Adrenal gland (tissue), 5 donors: Measurements from ENCODE around the gene IKBKG.

Experiments
- POLR2A ChIP-seq, 2 donors: fragments of 450-650 bp; IDR thresholded peaks; one replicate each; pipeline ENCODE4 v1.6.1; 2017; ENCODE audit warnings: antibody characterized with exemption in 2 of 2, mild to moderate bottlenecking in 2 of 2, moderate library complexity in 1 of 2
- TF ChIP-seq, protein P1 (sequence below), 6 experiments: fragments of 450-650 bp in 4 of 6; fragments of 200-600 bp in 2 of 6; sonication (generic) in 1 of 6; IDR thresholded peaks; 1 replicate in 5 of 6; 2 replicates in 1 of 6; pipeline versions ENCODE4 v1.5.1 to v1.8.0; 2016 to 2021; ENCODE audit warnings: antibody characterized with exemption in 6 of 6, mild to moderate bottlenecking in 2 of 6, moderate library complexity in 1 of 6
- donor health status: DM: no; HTN: no; CAD: no.

DNA sequence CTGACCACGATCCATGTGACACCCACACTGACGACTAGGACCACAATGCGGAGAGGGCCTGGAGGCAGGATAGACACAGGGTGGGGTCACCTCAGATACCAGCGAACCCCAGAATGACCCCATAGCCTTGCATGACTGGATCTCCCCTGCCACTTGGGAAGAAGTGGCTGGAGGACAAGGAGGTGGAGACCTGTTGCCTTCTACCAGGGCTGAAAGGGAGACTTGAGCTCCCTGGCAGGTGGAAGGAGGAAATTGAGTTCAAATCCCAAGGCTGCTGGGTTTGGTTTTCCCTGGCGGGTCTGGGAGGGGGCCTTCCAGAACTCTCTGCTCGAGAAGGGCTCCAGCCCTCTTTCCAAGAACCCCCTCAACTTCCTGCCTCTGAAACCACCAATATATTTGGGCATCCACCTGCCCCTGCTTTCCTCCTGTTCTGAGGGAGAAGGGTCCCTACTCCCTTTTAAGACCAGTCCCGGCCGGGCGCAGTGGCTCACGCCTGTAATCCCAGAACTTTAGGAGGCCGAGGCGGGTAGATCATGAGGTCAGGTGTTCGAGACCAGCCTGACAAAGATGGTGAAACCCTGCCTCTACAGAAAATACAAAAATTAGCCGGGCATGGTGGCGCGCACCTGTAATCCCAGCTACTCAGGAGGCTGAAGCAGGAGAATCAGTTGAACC, 34.4 kb upstream of the IKBKG start:
- TF ChIP-seq, protein P1, sequence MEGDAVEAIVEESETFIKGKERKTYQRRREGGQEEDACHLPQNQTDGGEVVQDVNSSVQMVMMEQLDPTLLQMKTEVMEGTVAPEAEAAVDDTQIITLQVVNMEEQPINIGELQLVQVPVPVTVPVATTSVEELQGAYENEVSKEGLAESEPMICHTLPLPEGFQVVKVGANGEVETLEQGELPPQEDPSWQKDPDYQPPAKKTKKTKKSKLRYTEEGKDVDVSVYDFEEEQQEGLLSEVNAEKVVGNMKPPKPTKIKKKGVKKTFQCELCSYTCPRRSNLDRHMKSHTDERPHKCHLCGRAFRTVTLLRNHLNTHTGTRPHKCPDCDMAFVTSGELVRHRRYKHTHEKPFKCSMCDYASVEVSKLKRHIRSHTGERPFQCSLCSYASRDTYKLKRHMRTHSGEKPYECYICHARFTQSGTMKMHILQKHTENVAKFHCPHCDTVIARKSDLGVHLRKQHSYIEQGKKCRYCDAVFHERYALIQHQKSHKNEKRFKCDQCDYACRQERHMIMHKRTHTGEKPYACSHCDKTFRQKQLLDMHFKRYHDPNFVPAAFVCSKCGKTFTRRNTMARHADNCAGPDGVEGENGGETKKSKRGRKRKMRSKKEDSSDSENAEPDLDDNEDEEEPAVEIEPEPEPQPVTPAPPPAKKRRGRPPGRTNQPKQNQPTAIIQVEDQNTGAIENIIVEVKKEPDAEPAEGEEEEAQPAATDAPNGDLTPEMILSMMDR (IDR thresholded peaks at IDR 0.05): no peak
- no peak for TF ChIP-seq POLR2A (IDR thresholded peaks at IDR 0.05)
